HepG2 (cell line): Measurements from ENCODE around the gene ERH. TPM values are rescaled to one million over a fixed set of nuclear protein-coding genes. Genes with fewer than 3 reads are reported as not detected.

Source experiments
- ATAC-seq: fragments of 200-7000 bp; cut with Tn5 transposase; 3 replicates; pipeline ENCODE4 v1.9.1; 2020; ENCODE audit warnings: mild to moderate bottlenecking, moderate library complexity
- BruUV-seq: library from RNA; stranded (reverse); fragments of 400-500 nt; replicated peaks from 2 replicates; lab custom pipeline; 2021; lab: Mats Ljungman, UMichigan
- CTCF ChIA-PET: fragments of 300-600 bp; formaldehyde crosslinking; extraction: SDS; loops from one replicate; lab custom pipeline; 2021; ENCODE audit warnings: low total read pairs, inconsistent platforms, low intra/inter-chr PET ratio; lab: Yijun Ruan, JAX
- POLR2A ChIA-PET: fragments of 350-600 bp; sonication (Branson Sonifier 250); formaldehyde crosslinking; loops from one replicate; lab custom pipeline; 2020; ENCODE audit warnings: antibody characterized with exemption, inconsistent platforms; lab: Yijun Ruan, JAX
- DNase-seq: peaks from one replicate; pipeline ENCODE4 v3.0.0-alpha.2; 2015; ENCODE audit warnings: low spot score
- FAIRE-seq: peaks from 3 replicates; lab custom pipeline; 2011; peaks lifted over from hg19 to GRCh38; lab: Jason Lieb, UNC
- H2AFZ ChIP-seq: one replicate; pipeline ENCODE4 v1.6.1; 2011; ENCODE audit warnings: low read length, inconsistent platforms
- H3K27ac ChIP-seq: fragments of 300-600 bp; 3 replicates; pipeline ENCODE4 v1.8.0; 2011; ENCODE audit warnings: mixed run types, mild to moderate bottlenecking, mixed read lengths, low read length, inconsistent platforms; ENCODE audit not compliant: insufficient read depth; ENCODE audit errors: extremely low read length
- H3K27me3 ChIP-seq, 2 experiments: fragments of 200-600 bp in 1 of 2; 2 replicates in 1 of 2; 3 replicates in 1 of 2; pipeline versions ENCODE4 v1.6.0 to v1.8.0; 2011; ENCODE audit warnings: low read length in 2 of 2, mild to moderate bottlenecking in 2 of 2, moderate library complexity in 2 of 2, inconsistent platforms in 1 of 2; ENCODE audit not compliant: insufficient read depth in 2 of 2, control insufficient read depth in 1 of 2
- H3K36me3 ChIP-seq, 2 experiments: fragments of 200-600 bp in 1 of 2; replicated peaks in 1 of 2; 2 replicates in 1 of 2; 3 replicates in 1 of 2; pipeline versions ENCODE4 v1.5.1 to v1.8.0; 2011; ENCODE audit warnings: low read length in 2 of 2, inconsistent platforms in 1 of 2; ENCODE audit not compliant: insufficient read depth in 2 of 2, control insufficient read depth in 1 of 2
- H3K4me1 ChIP-seq: 2 replicates; pipeline ENCODE4 v1.5.1; 2012; ENCODE audit warnings: low read length, inconsistent platforms; ENCODE audit not compliant: insufficient read depth
- H3K4me2 ChIP-seq: 2 replicates; pipeline ENCODE4 v1.6.0; 2011; ENCODE audit warnings: low read depth, low read length, inconsistent platforms
- H3K4me3 ChIP-seq, 3 experiments: fragments of 200-600 bp in 1 of 3; sonication (generic), shearing (Covaris generic) in 1 of 3; replicated peaks in 1 of 3; 2 replicates each; pipeline ENCODE4 v1.5.1; 2011 to 2016; ENCODE audit warnings: low read length in 3 of 3, inconsistent platforms in 2 of 3, low read depth in 2 of 3, mild to moderate bottlenecking in 2 of 3, control low read depth in 1 of 3, mixed read lengths in 1 of 3; ENCODE audit not compliant: insufficient read depth in 1 of 3
- H3K79me2 ChIP-seq: one replicate; pipeline ENCODE4 v1.6.1; 2011; ENCODE audit warnings: low read length, inconsistent platforms; ENCODE audit not compliant: insufficient read depth
- H3K9ac ChIP-seq: 2 replicates; pipeline ENCODE4 v1.6.0; 2011; ENCODE audit warnings: mild to moderate bottlenecking, low read depth, low read length, inconsistent platforms; ENCODE audit not compliant: insufficient read depth
- H3K9me3 ChIP-seq: 2 replicates; pipeline ENCODE4 v1.5.1; 2012; ENCODE audit warnings: mild to moderate bottlenecking, low read length
- H4K20me1 ChIP-seq: 2 replicates; pipeline ENCODE4 v1.6.0; 2011; ENCODE audit warnings: inconsistent platforms, mild to moderate bottlenecking, low read length, moderate library complexity; ENCODE audit not compliant: insufficient read depth
- ZNF33B ChIP-seq: sonication (generic); formaldehyde crosslinking; IDR thresholded peaks from 2 replicates; pipeline ENCODE4 v1.5.1; 2020; ENCODE audit warnings: mild to moderate bottlenecking, missing genetic modification reagents
- ZNF629 ChIP-seq: sonication (generic); formaldehyde crosslinking; conservative IDR thresholded peaks from 2 replicates; pipeline ENCODE4 v1.5.0; 2020; ENCODE audit warnings: missing genetic modification reagents
- WGBS: methylation state at CpG from one replicate; pipeline ENCODE4 v1.1.6; 2017; ENCODE audit warnings: low lambda C conversion rate; 5-methylcytosine and 5-hydroxymethylcytosine counted together
- in situ Hi-C: cut with HindIII; loops from 2 replicates; pipeline ENCODE4 v1.10.0; 2017; ENCODE audit warnings: low pct_unique_long_range_greater_than_20kb; ENCODE audit not compliant: extremely low pct_ligation_motif_present
- intact Hi-C: fragments of 100-400 bp; cut with micrococcal nuclease; formaldehyde crosslinking; loops from one replicate; pipeline ENCODE4 v1.10.0; 2022; ENCODE audit not compliant: unreplicated experiment
- polyA plus RNA-seq, 8 experiments: library from polyadenylated mRNA; depleted of rRNA in 3 of 8; stranded (reverse) in 7 of 8; unstranded in 1 of 8; fragments of >200 nt; fragmentation: Illumina TruSeq in 4 of 8; extraction: Trizol in 4 of 8; gene quantifications; 2 replicates each; pipeline versions ENCODE4 v1.2.1 to v1.2.3, GENCODE V29; 2011 to 2016; ENCODE audit warnings: low read depth in 4 of 8, missing spikeins in 1 of 8, mixed read lengths in 1 of 8; ENCODE audit not compliant: insufficient read depth in 1 of 8
- total RNA-seq, 5 experiments: library from RNA; depleted of rRNA; stranded (reverse); fragments of >200 nt; fragmentation: Illumina TruSeq; extraction: Trizol; gene quantifications; 2 replicates each; pipeline ENCODE4 v1.2.3, GENCODE V29; 2016; ENCODE audit warnings: low read depth in 1 of 5
- TF ChIP-seq, protein P1 (sequence below): sonication (generic); formaldehyde crosslinking; IDR thresholded peaks from 2 replicates; pipeline ENCODE4 v1.5.1; 2020; ENCODE audit warnings: missing genetic modification reagents, mild to moderate bottlenecking, borderline replicate concordance
- TF ChIP-seq, protein P2 (sequence below): sonication (generic); formaldehyde crosslinking; IDR thresholded peaks from 2 replicates; pipeline ENCODE4 v1.5.0; 2020; ENCODE audit warnings: missing genetic modification reagents
- TF ChIP-seq, protein P3 (sequence below): sonication (generic); formaldehyde crosslinking; conservative IDR thresholded peaks from 2 replicates; pipeline ENCODE4 v1.8.0; 2022; ENCODE audit warnings: missing genetic modification reagents
- TF ChIP-seq, protein P4 (sequence below): sonication (generic); formaldehyde crosslinking; IDR thresholded peaks from 2 replicates; pipeline ENCODE4 v1.8.1; 2023; ENCODE audit warnings: mild to moderate bottlenecking, missing genetic modification reagents, borderline replicate concordance
- TF ChIP-seq, protein P5 (sequence below), 2 experiments: fragments of 450-650 bp in 1 of 2; sonication (generic) in 1 of 2; formaldehyde crosslinking; IDR thresholded peaks; 2 replicates each; pipeline versions ENCODE4 v1.5.0 to v1.8.0; 2020 to 2022; ENCODE audit warnings: mild to moderate bottlenecking in 1 of 2, missing genetic modification reagents in 1 of 2

The ERH gene
- total and polyA plus RNA-seq, 2 of the 13 experiments (the other 11 are each of a cell fraction or from before 2014, with no cell fraction given), result 105 to 341 TPM

- TF ChIP-seq, protein P1, sequence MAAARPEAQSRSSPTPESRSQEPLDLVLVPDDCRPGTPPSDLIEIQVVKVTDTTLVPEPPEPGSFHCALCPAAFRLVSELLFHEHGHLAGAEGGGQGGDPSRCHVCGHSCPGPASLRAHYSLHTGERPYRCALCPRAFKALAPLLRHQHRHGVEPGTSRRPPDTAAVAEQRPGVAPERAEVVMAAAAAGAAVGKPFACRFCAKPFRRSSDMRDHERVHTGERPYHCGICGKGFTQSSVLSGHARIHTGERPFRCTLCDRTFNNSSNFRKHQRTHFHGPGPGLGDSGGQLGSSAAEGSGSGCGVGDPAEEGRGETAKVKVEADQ (CRISPR knock-in tag), result no peak
- TF ChIP-seq ZNF33B (CRISPR knock-in tag) (no peak), ZNF629 (CRISPR knock-in tag) (no peak)
- TF ChIP-seq, protein P2, sequence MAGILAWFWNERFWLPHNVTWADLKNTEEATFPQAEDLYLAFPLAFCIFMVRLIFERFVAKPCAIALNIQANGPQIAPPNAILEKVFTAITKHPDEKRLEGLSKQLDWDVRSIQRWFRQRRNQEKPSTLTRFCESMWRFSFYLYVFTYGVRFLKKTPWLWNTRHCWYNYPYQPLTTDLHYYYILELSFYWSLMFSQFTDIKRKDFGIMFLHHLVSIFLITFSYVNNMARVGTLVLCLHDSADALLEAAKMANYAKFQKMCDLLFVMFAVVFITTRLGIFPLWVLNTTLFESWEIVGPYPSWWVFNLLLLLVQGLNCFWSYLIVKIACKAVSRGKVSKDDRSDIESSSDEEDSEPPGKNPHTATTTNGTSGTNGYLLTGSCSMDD, result no peak
- TF ChIP-seq, protein P3, sequence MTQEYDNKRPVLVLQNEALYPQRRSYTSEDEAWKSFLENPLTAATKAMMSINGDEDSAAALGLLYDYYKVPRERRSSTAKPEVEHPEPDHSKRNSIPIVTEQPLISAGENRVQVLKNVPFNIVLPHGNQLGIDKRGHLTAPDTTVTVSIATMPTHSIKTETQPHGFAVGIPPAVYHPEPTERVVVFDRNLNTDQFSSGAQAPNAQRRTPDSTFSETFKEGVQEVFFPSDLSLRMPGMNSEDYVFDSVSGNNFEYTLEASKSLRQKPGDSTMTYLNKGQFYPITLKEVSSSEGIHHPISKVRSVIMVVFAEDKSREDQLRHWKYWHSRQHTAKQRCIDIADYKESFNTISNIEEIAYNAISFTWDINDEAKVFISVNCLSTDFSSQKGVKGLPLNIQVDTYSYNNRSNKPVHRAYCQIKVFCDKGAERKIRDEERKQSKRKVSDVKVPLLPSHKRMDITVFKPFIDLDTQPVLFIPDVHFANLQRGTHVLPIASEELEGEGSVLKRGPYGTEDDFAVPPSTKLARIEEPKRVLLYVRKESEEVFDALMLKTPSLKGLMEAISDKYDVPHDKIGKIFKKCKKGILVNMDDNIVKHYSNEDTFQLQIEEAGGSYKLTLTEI (CRISPR knock-in tag), result no peak
These were observed 45.3 kb upstream of the ERH start (continued) for GRCh38 chr14:69443296-69443805.

- DNase-seq, result no peak
- H3K36me3 ChIP-seq, result peaks cover 5 to 22% of the 10 kb centered on the region in 2 experiments
- no peaks in the 10 kb centered on the region for H4K20me1 ChIP-seq
- intact Hi-C loops, result no loop called here
- TF ChIP-seq, protein P4, sequence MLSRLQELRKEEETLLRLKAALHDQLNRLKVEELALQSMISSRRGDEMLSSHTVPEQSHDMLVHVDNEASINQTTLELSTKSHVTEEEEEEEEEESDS (CRISPR knock-in tag), result no peak
- TF ChIP-seq, protein P5, sequence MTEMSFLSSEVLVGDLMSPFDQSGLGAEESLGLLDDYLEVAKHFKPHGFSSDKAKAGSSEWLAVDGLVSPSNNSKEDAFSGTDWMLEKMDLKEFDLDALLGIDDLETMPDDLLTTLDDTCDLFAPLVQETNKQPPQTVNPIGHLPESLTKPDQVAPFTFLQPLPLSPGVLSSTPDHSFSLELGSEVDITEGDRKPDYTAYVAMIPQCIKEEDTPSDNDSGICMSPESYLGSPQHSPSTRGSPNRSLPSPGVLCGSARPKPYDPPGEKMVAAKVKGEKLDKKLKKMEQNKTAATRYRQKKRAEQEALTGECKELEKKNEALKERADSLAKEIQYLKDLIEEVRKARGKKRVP (CRISPR knock-in tag; IDR thresholded peaks at IDR 0.05), result peak in 1 of 2 experiments; percentile 53; a peak in 1 of 4 replicates
- TF ChIP-seq, all 625 proteins: peak for 1
- H3K9me3 ChIP-seq, result no peaks in the 10 kb centered on the region
- no TSS peak for BruUV-seq
- no peak overlapping the region for H3K27ac ChIP-seq
- H3K27me3 ChIP-seq, result no peaks in the 10 kb centered on the region
- no peak overlapping the region for H3K9ac ChIP-seq
- in situ Hi-C loops, result no loop called here
- WGBS, result 96% methylated on average over 5 of the region's 5 CpGs
- H2AFZ ChIP-seq, result no peak overlapping the region
- FAIRE-seq (no peak), ATAC-seq (no peak)
- no peak overlapping the region for H3K4me2 ChIP-seq
- H3K4me3 ChIP-seq, result no peak overlapping the region
- H3K79me2 ChIP-seq, result peaks cover 6% of the 10 kb centered on the region
- no peaks in the 10 kb centered on the region for H3K4me1 ChIP-seq
- POLR2A ChIA-PET, result no interaction called here
- CTCF ChIA-PET, result no interaction called here
These were observed 43.8 kb upstream of the ERH start for GRCh38 chr14:69441948-69442347.
